Suprapubic skin (tissue), 3 donors: ENCODE measurements around the gene RNF222.

Experiments
- EP300 ChIP-seq: sonication (generic); formaldehyde crosslinking; IDR thresholded peaks from one replicate; pipeline ENCODE4 v1.6.1; 2017; ENCODE audit warnings: antibody characterized with exemption
- POLR2A ChIP-seq, 2 donors: fragments of 450-650 bp; IDR thresholded peaks; one replicate each; pipeline ENCODE4 v1.6.1; 2017; ENCODE audit warnings: antibody characterized with exemption in 2 of 2, mild to moderate bottlenecking in 2 of 2, moderate library complexity in 2 of 2
- TF ChIP-seq, protein P1 (sequence below), 2 donors: fragments of 200-600 bp in 1 of 2; fragments of 450-650 bp in 1 of 2; sonication (generic) in 1 of 2; IDR thresholded peaks; one replicate each; pipeline ENCODE4 v1.5.1; 2016 to 2019; ENCODE audit warnings: antibody characterized with exemption in 2 of 2, mild to moderate bottlenecking in 1 of 2, moderate library complexity in 1 of 2

DNA sequence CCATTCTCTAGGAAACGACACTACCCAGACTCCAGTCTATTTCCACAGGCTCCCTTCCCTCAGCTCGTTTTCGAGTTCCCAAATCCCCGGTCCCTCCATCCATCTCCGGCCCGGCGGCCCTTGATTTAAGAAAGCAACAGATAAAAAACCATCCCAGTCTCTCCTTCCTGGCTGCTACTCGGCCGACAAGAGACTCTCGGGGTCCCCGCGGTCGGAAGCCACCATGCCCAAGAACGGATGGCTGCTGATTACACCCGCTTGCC, 14.8 kb downstream of the RNF222 start:
- TF ChIP-seq EP300: no peak
- TF ChIP-seq, protein P1, sequence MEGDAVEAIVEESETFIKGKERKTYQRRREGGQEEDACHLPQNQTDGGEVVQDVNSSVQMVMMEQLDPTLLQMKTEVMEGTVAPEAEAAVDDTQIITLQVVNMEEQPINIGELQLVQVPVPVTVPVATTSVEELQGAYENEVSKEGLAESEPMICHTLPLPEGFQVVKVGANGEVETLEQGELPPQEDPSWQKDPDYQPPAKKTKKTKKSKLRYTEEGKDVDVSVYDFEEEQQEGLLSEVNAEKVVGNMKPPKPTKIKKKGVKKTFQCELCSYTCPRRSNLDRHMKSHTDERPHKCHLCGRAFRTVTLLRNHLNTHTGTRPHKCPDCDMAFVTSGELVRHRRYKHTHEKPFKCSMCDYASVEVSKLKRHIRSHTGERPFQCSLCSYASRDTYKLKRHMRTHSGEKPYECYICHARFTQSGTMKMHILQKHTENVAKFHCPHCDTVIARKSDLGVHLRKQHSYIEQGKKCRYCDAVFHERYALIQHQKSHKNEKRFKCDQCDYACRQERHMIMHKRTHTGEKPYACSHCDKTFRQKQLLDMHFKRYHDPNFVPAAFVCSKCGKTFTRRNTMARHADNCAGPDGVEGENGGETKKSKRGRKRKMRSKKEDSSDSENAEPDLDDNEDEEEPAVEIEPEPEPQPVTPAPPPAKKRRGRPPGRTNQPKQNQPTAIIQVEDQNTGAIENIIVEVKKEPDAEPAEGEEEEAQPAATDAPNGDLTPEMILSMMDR (IDR thresholded peaks at IDR 0.05): no peak
- TF ChIP-seq POLR2A (IDR thresholded peaks at IDR 0.05): no peak
